Measurements from ENCODE around the gene GLIPR1. TPM values are rescaled to one million over a fixed set of nuclear protein-coding genes. Genes with fewer than 3 reads are reported as not detected.
A peak's percentile ranks its signal among the peaks of the same experiment; 100 is the strongest.

Gene GLIPR1
- total and polyA plus RNA-seq, 2 donors (not counting 3 experiments of a cell fraction or from before 2014, with no cell fraction given), result 98.8 to 108 TPM

DNA sequence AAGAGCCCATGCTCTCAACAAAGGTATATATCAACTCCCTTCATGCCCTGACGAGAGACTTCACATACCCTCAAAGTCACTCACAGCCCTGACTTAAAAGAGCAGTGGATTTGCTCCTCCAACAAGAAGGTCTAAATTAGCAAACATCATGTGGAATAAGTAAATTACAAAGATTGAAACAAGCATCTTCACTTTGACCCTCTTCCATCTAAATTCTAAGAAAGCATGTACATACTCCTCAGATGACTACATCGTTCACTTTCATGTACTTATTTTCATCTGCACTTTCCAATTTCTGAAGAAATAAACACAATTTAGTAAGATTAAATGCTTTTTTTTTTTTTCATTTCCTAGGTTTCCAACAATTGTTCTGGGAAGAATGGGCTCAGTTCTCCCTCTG, 69.4 kb downstream of the GLIPR1 start:
- no peak overlapping the region for H3K4me3 ChIP-seq (replicated peaks in 1 of 3; ENCODE audit: insufficient read depth in 1 of 3, low read depth in 1 of 3, low read length in 3 of 3)
- peaks cover 20% of the 10 kb centered on the region for H3K4me1 ChIP-seq (ENCODE audit: control insufficient read depth, extremely low read depth, insufficient read depth, low read length)
- H3K27me3 ChIP-seq (ENCODE audit: control insufficient read depth in 2 of 2, insufficient read depth in 2 of 2, low read length in 2 of 2), result no peaks in the 10 kb centered on the region
- no peaks in the 10 kb centered on the region for H3K9me1 ChIP-seq (replicated peaks; ENCODE audit: control insufficient read depth, extremely low read depth, insufficient read depth, low read length)
- H3K36me3 ChIP-seq (ENCODE audit: control insufficient read depth in 2 of 2, extremely low read depth in 1 of 2, insufficient read depth in 2 of 2, low read length in 2 of 2), result no peaks in the 10 kb centered on the region
- H3K79me2 ChIP-seq (ENCODE audit: control insufficient read depth, insufficient read depth, low read length), result no peaks in the 10 kb centered on the region
- CTCF ChIA-PET, result no interaction called here
- intact Hi-C loops (cut with micrococcal nuclease) (loop anchor here (2.0 kb wide), 1 partner anchor 15 kb away; no protein-coding TSS in a partner anchor), dilution Hi-C loops (cut with MboI; ENCODE audit: extremely low pct_ligation_motif_present, low sequenced_read_pairs) (no loop called here)
- peak overlapping the region; percentile 12 for H3K4me2 ChIP-seq (ENCODE audit: insufficient read depth, low read length)
- POLR2A ChIA-PET, result interaction anchor here (1.1 kb wide), 1 partner anchor 481 kb away, joined by 3 read pairs; the partner anchor contains the start of gene PHLDA1
- no peak for DNase-seq (ENCODE audit: low read depth, low spot score)
- BruUV-seq (replicated peaks), result no TSS peak
- no peak overlapping the region for H3K27ac ChIP-seq (ENCODE audit: insufficient read depth, low read depth, low read length)
- no peak for FAIRE-seq
- TF ChIP-seq MYC (IDR thresholded peaks at IDR 0.05; ENCODE audit: low read depth, low read length) (no peak), FOS (IDR thresholded peaks at IDR 0.05; ENCODE audit: borderline replicate concordance, insufficient read depth, low read length) (no peak), POLR2A (IDR thresholded peaks at IDR 0.05; ENCODE audit: low read depth, low read length) (no peak)
- no peak overlapping the region for H2AFZ ChIP-seq (ENCODE audit: low read depth, low read length)
- no peak overlapping the region for H3K9ac ChIP-seq (replicated peaks; ENCODE audit: extremely low read depth, insufficient read depth, low read length)
- no peaks in the 10 kb centered on the region for H3K9me3 ChIP-seq (replicated peaks; ENCODE audit: control insufficient read depth, insufficient read depth, low read length)
- no peaks in the 10 kb centered on the region for H4K20me1 ChIP-seq (replicated peaks; ENCODE audit: control insufficient read depth, extremely low read depth, insufficient read depth, low read length)

GRCh38 chr12:75550401-75551240, 70.1 kb downstream of the GLIPR1 start:
- Histone ChIP-seq H2AFZ (ENCODE audit: low read depth, low read length) (peak overlapping the region; percentile 15), H3K4me3 (replicated peaks in 1 of 3; ENCODE audit: insufficient read depth in 1 of 3, low read depth in 1 of 3, low read length in 3 of 3) (no peak overlapping the region), H3K9me1 (replicated peaks; ENCODE audit: control insufficient read depth, extremely low read depth, insufficient read depth, low read length) (no peaks in the 10 kb centered on the region), H3K4me2 (ENCODE audit: insufficient read depth, low read length) (peak overlapping the region; percentile 12), H3K79me2 (ENCODE audit: control insufficient read depth, insufficient read depth, low read length) (no peaks in the 10 kb centered on the region), H3K27ac (ENCODE audit: insufficient read depth, low read depth, low read length) (peak overlapping the region; percentile 3), H3K9me3 (replicated peaks; ENCODE audit: control insufficient read depth, insufficient read depth, low read length) (no peaks in the 10 kb centered on the region), H3K4me1 (ENCODE audit: control insufficient read depth, extremely low read depth, insufficient read depth, low read length) (peaks cover 20% of the 10 kb centered on the region), H3K27me3 (ENCODE audit: control insufficient read depth in 2 of 2, insufficient read depth in 2 of 2, low read length in 2 of 2) (no peaks in the 10 kb centered on the region), H3K36me3 (ENCODE audit: control insufficient read depth in 2 of 2, extremely low read depth in 1 of 2, insufficient read depth in 2 of 2, low read length in 2 of 2) (no peaks in the 10 kb centered on the region), H4K20me1 (replicated peaks; ENCODE audit: control insufficient read depth, extremely low read depth, insufficient read depth, low read length) (no peaks in the 10 kb centered on the region), H3K9ac (replicated peaks; ENCODE audit: extremely low read depth, insufficient read depth, low read length) (no peak overlapping the region)
- ChIA-PET POLR2A (interaction anchor here (1.1 kb wide), 1 partner anchor 481 kb away, joined by 3 read pairs; the partner anchor contains the start of gene PHLDA1), CTCF (interaction anchor here (0.7 to 1.3 kb wide), 3 partner anchors 9 to 149 kb away, joined by 3 to 10 read pairs (median 3); no protein-coding TSS in a partner anchor)
- BruUV-seq (replicated peaks), result TSS peak; percentile 95
- dilution Hi-C loops (cut with MboI; ENCODE audit: extremely low pct_ligation_motif_present, low sequenced_read_pairs), result no loop called here
- peak; percentile 83 for DNase-seq (ENCODE audit: low read depth, low spot score)
- intact Hi-C loops (cut with micrococcal nuclease), result loop anchor here (2.0 kb wide), 1 partner anchor 14 kb away; no protein-coding TSS in a partner anchor
- no peak for FAIRE-seq
- peak; percentile 20 for TF ChIP-seq FOS (IDR thresholded peaks at IDR 0.05; ENCODE audit: borderline replicate concordance, insufficient read depth, low read length)
- no peak for TF ChIP-seq CTCF (IDR thresholded peaks at IDR 0.05; ENCODE audit: extremely low read depth in 1 of 2, insufficient read depth in 1 of 2, low read depth in 1 of 2, low read length in 2 of 2)
- no peak for TF ChIP-seq GATA2 (IDR thresholded peaks at IDR 0.05; ENCODE audit: insufficient read depth, insufficient read length, low read depth, low read length)
- TF ChIP-seq POLR2AphosphoS5 (IDR thresholded peaks at IDR 0.05; ENCODE audit: insufficient read depth, low read depth, low read length), result no peak
- no peak for TF ChIP-seq MAX (IDR thresholded peaks at IDR 0.05; ENCODE audit: insufficient read depth, insufficient read length)
